K562 (cell line): ENCODE results near the gene ADAMTS2. TPM values are rescaled to one million over a fixed set of nuclear protein-coding genes. Genes with fewer than 3 reads are reported as not detected.

ENCODE experiments used
- ATAC-seq: fragments of 200-7000 bp; cut with Tn5 transposase; 3 replicates; pipeline ENCODE4 v1.9.1; 2020; ENCODE audit warnings: moderate library complexity
- BruUV-seq: library from RNA; stranded (reverse); fragments of 400-500 nt; replicated peaks from 2 replicates; lab custom pipeline; 2021; lab: Mats Ljungman, UMichigan
- CTCF ChIA-PET: fragments of 300-600 bp; formaldehyde crosslinking; extraction: SDS; loops from one replicate; lab custom pipeline; 2021; ENCODE audit warnings: low intra/inter-chr PET ratio; lab: Yijun Ruan, JAX
- POLR2A ChIA-PET: fragments of 300-600, 350-650 bp; sonication (Branson Sonifier 250); formaldehyde crosslinking; extraction: SDS; loops from one replicate; lab custom pipeline; 2021; ENCODE audit warnings: antibody characterized with exemption, inconsistent platforms; lab: Yijun Ruan, JAX
- DNase-seq, 4 experiments: peaks; one replicate each; pipeline versions ENCODE4 v3.0.0 to v3.0.0-alpha.2; 2011 to 2018; ENCODE audit warnings: low spot score in 3 of 4, mixed read lengths in 3 of 4; ENCODE audit errors: extremely low read depth in 1 of 4
- FAIRE-seq: peaks from 2 replicates; lab custom pipeline; 2011; peaks lifted over from hg19 to GRCh38; lab: Jason Lieb, UNC
- H2AFZ ChIP-seq: 2 replicates; pipeline ENCODE4 v1.6.0; 2011; ENCODE audit warnings: low read depth, low read length, control low read depth, inconsistent platforms
- H3K27ac ChIP-seq: fragments of 200-600 bp; 3 replicates; pipeline ENCODE4 v1.8.0; 2011; ENCODE audit warnings: low read depth, mild to moderate bottlenecking, control low read depth, inconsistent platforms, low read length, moderate library complexity, mixed read lengths; ENCODE audit errors: extremely low read depth
- H3K27me3 ChIP-seq, 2 experiments: fragments of 300-600 bp in 1 of 2; 2 replicates in 1 of 2; 3 replicates in 1 of 2; pipeline versions ENCODE4 v1.6.0 to v1.8.0; 2011; ENCODE audit warnings: inconsistent platforms in 2 of 2, low read length in 2 of 2, mild to moderate bottlenecking in 1 of 2, mixed read lengths in 1 of 2, moderate library complexity in 1 of 2; ENCODE audit not compliant: control insufficient read depth in 2 of 2, insufficient read depth in 2 of 2
- H3K36me3 ChIP-seq: fragments of 300-600 bp; 3 replicates; pipeline ENCODE4 v1.8.0; 2011; ENCODE audit warnings: mild to moderate bottlenecking, low read length, inconsistent platforms; ENCODE audit not compliant: control insufficient read depth, insufficient read depth
- H3K4me1 ChIP-seq, 2 experiments: fragments of 200-600 bp in 1 of 2; replicated peaks in 1 of 2; 2 replicates in 1 of 2; 3 replicates in 1 of 2; pipeline versions ENCODE4 v1.5.1 to v1.8.0; 2011; ENCODE audit warnings: inconsistent platforms in 2 of 2, low read length in 2 of 2, mild to moderate bottlenecking in 1 of 2, mixed read lengths in 1 of 2, moderate library complexity in 1 of 2; ENCODE audit not compliant: control insufficient read depth in 2 of 2, insufficient read depth in 2 of 2
- H3K4me2 ChIP-seq: 2 replicates; pipeline ENCODE4 v1.6.1; 2011; ENCODE audit warnings: low read length, control low read depth, inconsistent platforms, mixed read lengths; ENCODE audit not compliant: insufficient read depth
- H3K4me3 ChIP-seq: fragments of 200-600 bp; sonication (generic), shearing (Covaris generic); 2 replicates; pipeline ENCODE4 v1.5.1; 2016; ENCODE audit warnings: control low read depth, inconsistent platforms
- H3K79me2 ChIP-seq: fragments of 200-600 bp; 3 replicates; pipeline ENCODE4 v1.8.0; 2011; ENCODE audit warnings: low read length, inconsistent platforms; ENCODE audit not compliant: control insufficient read depth, insufficient read depth
- H3K9ac ChIP-seq, 2 experiments: 2 replicates each; pipeline versions ENCODE4 v1.6.0 to v1.6.1; 2011; ENCODE audit warnings: low read depth in 2 of 2, low read length in 2 of 2, control low read depth in 1 of 2, inconsistent platforms in 1 of 2, mild to moderate bottlenecking in 1 of 2, mixed read lengths in 1 of 2; ENCODE audit not compliant: insufficient read depth in 1 of 2
- H3K9me1 ChIP-seq: one replicate; pipeline ENCODE4 v1.6.0; 2011; ENCODE audit warnings: inconsistent platforms, mild to moderate bottlenecking, low read length, moderate library complexity; ENCODE audit not compliant: control insufficient read depth, insufficient read depth
- H3K9me3 ChIP-seq: replicated peaks from 2 replicates; pipeline ENCODE4 v1.5.1; 2011; ENCODE audit warnings: low read depth, low read length, inconsistent platforms; ENCODE audit not compliant: control insufficient read depth, insufficient read depth
- H4K20me1 ChIP-seq: replicated peaks from 2 replicates; pipeline ENCODE4 v1.6.1; 2011; ENCODE audit warnings: low read length, inconsistent platforms, mixed read lengths; ENCODE audit not compliant: control insufficient read depth, insufficient read depth
- BCOR ChIP-seq: fragments of 450-650 bp; IDR thresholded peaks from 2 replicates; pipeline ENCODE4 v1.6.1; 2016
- BDP1 ChIP-seq: IDR thresholded peaks from 3 replicates; pipeline ENCODE4 v1.6.1; 2011; ENCODE audit not compliant: insufficient read length, insufficient read depth
- RAD21 ChIP-seq, 2 experiments: fragments of 250-450 bp in 1 of 2; fragments of 450-650 bp in 1 of 2; sonication (Bioruptor Pico) in 1 of 2; formaldehyde crosslinking in 1 of 2; IDR thresholded peaks in 1 of 2; conservative IDR thresholded peaks in 1 of 2; 2 replicates each; pipeline versions ENCODE4 v1.4.0 to v1.8.0; 2020 to 2022; ENCODE audit warnings: mild to moderate bottlenecking in 2 of 2, moderate library complexity in 1 of 2
- ZNF699 ChIP-seq: fragments of 250-450 bp; sonication (Bioruptor Pico); IDR thresholded peaks from 2 replicates; pipeline ENCODE4 v1.8.0; 2021; ENCODE audit warnings: mild to moderate bottlenecking, moderate library complexity; ENCODE audit not compliant: insufficient replicate concordance
- WGBS: fragments of 100-300 bp; shearing (Covaris generic); methylation state at CpG from one replicate; pipeline ENCODE4 v1.1.6; 2016; ENCODE audit warnings: low coverage, mixed read lengths; ENCODE audit not compliant: insufficient coverage; ENCODE audit errors: missing lambda C conversion rate; 5-methylcytosine and 5-hydroxymethylcytosine counted together
- in situ Hi-C: fragments of 300-500 bp; cut with MboI; formaldehyde crosslinking; loops from 4 replicates; pipeline ENCODE4 v1.15.0; 2018; ENCODE audit warnings: inconsistent platforms, mixed read lengths
- intact Hi-C: fragments of 100-400 bp; cut with micrococcal nuclease; formaldehyde crosslinking; loops from 2 replicates; pipeline ENCODE4 v1.14.2; 2022
- polyA plus RNA-seq, 8 experiments: library from polyadenylated mRNA; depleted of rRNA in 4 of 8; stranded (reverse) in 5 of 8; unstranded in 3 of 8; fragments of >200 nt; fragmentation: Nextera tagmentation in 2 of 8; fragmentation: Illumina TruSeq in 1 of 8; extraction: Ambion mirVana in 2 of 8; extraction: Trizol in 1 of 8; gene quantifications; 2 replicates each; pipeline versions ENCODE4 v1.2.1 to v1.2.3, GENCODE V29; 2011 to 2014; ENCODE audit warnings: inconsistent platforms in 1 of 8, missing spikeins in 1 of 8
- total RNA-seq, 7 experiments: library from RNA; depleted of rRNA in 6 of 7; stranded (reverse); fragments of >200 nt in 6 of 7; fragmentation: Illumina TruSeq in 2 of 7; extraction: Trizol in 2 of 7; gene quantifications; 2 replicates each; pipeline versions ENCODE4 v1.2.1 to v1.2.3, GENCODE V29; 2011 to 2021; ENCODE audit warnings: low replicate concordance in 1 of 7
- TF ChIP-seq, protein P1 (sequence below): fragments of 250-450 bp; sonication (Bioruptor Pico); IDR thresholded peaks from 2 replicates; pipeline ENCODE4 v1.8.0; 2022; ENCODE audit warnings: moderate library complexity, mild to moderate bottlenecking, inconsistent platforms
- TF ChIP-seq, protein P2 (sequence below): fragments of 250-450 bp; sonication (Bioruptor Pico); IDR thresholded peaks from 2 replicates; pipeline ENCODE4 v1.4.0; 2020; ENCODE audit warnings: mild to moderate bottlenecking, moderate library complexity

Gene ADAMTS2
- total and polyA plus RNA-seq, 9 of the 15 experiments (the other 6 are each of a cell fraction or from before 2014, with no cell fraction given) = not detected

DNA sequence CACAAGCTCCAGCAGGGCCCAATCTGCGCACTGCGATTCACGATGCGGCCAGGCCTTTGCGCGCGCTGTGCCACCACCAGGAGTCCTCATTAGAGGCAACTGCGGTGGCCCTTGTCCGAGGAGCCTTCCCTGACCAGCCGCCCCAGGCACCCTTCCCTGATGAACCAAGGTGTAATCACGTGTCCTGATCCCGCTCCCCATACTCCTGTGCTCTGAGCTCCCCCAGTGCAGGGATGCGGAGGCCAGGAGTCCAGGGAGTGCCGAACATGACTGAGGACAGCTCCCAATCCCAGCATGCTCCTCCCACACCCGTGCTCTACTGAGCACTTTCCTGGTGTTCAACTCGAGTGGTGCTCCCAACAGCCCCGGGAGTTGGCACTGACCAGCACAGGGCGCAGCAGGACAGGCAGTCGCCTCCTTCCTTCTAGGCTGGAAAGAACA lies 150.3 kb downstream of the ADAMTS2 start:
- no peaks in the 10 kb centered on the region for H3K9me1 ChIP-seq
- no peak overlapping the region for H2AFZ ChIP-seq
- DNase-seq = no peak
- ATAC-seq = no peak
- H3K27ac ChIP-seq = no peak overlapping the region
- TF ChIP-seq RAD21 (CRISPR knock-in tag; conservative IDR thresholded peaks at IDR 0.05 in 1 of 2, IDR thresholded peaks at IDR 0.05 in 1 of 2) (no peak), BCOR (no peak), BDP1 (no peak), ZNF699 (CRISPR knock-in tag) (no peak)
- TF ChIP-seq, protein P1, sequence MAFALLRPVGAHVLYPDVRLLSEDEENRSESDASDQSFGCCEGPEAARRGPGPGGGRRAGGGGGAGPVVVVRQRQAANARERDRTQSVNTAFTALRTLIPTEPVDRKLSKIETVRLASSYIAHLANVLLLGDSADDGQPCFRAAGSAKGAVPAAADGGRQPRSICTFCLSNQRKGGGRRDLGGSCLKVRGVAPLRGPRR (CRISPR knock-in tag) = no peak
- TF ChIP-seq, protein P2, sequence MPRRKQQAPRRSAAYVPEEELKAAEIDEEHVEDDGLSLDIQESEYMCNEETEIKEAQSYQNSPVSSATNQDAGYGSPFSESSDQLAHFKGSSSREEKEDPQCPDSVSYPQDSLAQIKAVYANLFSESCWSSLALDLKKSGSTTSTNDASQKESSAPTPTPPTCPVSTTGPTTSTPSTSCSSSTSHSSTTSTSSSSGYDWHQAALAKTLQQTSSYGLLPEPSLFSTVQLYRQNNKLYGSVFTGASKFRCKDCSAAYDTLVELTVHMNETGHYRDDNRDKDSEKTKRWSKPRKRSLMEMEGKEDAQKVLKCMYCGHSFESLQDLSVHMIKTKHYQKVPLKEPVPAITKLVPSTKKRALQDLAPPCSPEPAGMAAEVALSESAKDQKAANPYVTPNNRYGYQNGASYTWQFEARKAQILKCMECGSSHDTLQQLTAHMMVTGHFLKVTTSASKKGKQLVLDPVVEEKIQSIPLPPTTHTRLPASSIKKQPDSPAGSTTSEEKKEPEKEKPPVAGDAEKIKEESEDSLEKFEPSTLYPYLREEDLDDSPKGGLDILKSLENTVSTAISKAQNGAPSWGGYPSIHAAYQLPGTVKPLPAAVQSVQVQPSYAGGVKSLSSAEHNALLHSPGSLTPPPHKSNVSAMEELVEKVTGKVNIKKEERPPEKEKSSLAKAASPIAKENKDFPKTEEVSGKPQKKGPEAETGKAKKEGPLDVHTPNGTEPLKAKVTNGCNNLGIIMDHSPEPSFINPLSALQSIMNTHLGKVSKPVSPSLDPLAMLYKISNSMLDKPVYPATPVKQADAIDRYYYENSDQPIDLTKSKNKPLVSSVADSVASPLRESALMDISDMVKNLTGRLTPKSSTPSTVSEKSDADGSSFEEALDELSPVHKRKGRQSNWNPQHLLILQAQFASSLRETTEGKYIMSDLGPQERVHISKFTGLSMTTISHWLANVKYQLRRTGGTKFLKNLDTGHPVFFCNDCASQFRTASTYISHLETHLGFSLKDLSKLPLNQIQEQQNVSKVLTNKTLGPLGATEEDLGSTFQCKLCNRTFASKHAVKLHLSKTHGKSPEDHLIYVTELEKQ = no peak
- in situ Hi-C loops (no loop called here), intact Hi-C loops (no loop called here)
- no TSS peak for BruUV-seq
- H3K27me3 ChIP-seq = peaks cover 2 to 79% of the 10 kb centered on the region in 2 experiments; a peak in 4 of 5 replicates
- H3K79me2 ChIP-seq = no peaks in the 10 kb centered on the region
- 27% methylated on average over 19 of the region's 19 CpGs for WGBS
- peaks cover 0 to 4% of the 10 kb centered on the region in 2 experiments; a peak in 1 of 5 replicates for H3K4me1 ChIP-seq
- ChIA-PET POLR2A (no interaction called here), CTCF (interaction anchor here (0.6 kb wide), 1 partner anchor 1218 kb away, joined by 3 read pairs; no protein-coding TSS in a partner anchor)
- FAIRE-seq = no peak
- no peak overlapping the region for H3K4me3 ChIP-seq
- H3K9me3 ChIP-seq = no peaks in the 10 kb centered on the region
- H3K36me3 ChIP-seq = no peaks in the 10 kb centered on the region
- H4K20me1 ChIP-seq = no peaks in the 10 kb centered on the region
- H3K4me2 ChIP-seq = no peak overlapping the region
- H3K9ac ChIP-seq = no peak overlapping the region
